Hematopoietic multipotent progenitor cell treated with erythropoietin and hydrocortisone succinate and interleukin-3 and kit ligand, for 4 days (in vitro differentiated cells): ENCODE measurements around the gene XRCC6.
"Not testable (repeated sequence)": the region's sequence is repeated elsewhere in the genome, so short reads cannot be mapped to it uniquely, and the experiment has no call there.

ENCODE experiments used
- DNase-seq: peaks from one replicate; pipeline ENCODE4 v3.0.0-alpha.2; 2015

The XRCC6 gene

GRCh38 chr22:41654322-41654721 is 33.2 kb downstream of the XRCC6 start:
- DNase-seq, result no peak

GRCh38 chr22:41656556-41656955 is 35.5 kb downstream of the XRCC6 start:
- peak; percentile 44 for DNase-seq

GRCh38 chr22:41657709-41658108 is 36.6 kb downstream of the XRCC6 start:
- no peak for DNase-seq

- no peak for DNase-seq
Observed at GRCh38 chr22:41658869-41659268, 37.8 kb downstream of the XRCC6 start.

- no peak for DNase-seq
Observed at GRCh38 chr22:41659941-41660340, 38.8 kb downstream of the XRCC6 start.

GRCh38 chr22:41660416-41660815 is 39.3 kb downstream of the XRCC6 start:
- no peak for DNase-seq

- no peak for DNase-seq
Observed at GRCh38 chr22:41661088-41661487, 40.0 kb downstream of the XRCC6 start.

- no peak for DNase-seq
Observed at GRCh38 chr22:41661713-41662112, 40.6 kb downstream of the XRCC6 start.

GRCh38 chr22:41663594-41663993 is 42.5 kb downstream of the XRCC6 start:
- not testable (repeated sequence) for DNase-seq

- DNase-seq, result no peak
Observed at GRCh38 chr22:41664490-41664889, 43.4 kb downstream of the XRCC6 start.

GRCh38 chr22:41664951-41665350 is 43.9 kb downstream of the XRCC6 start:
- DNase-seq, result no peak

GRCh38 chr22:41668971-41669911 is 48.1 kb downstream of the XRCC6 start:
- no peak for DNase-seq

GRCh38 chr22:41672096-41672495 is 51.0 kb downstream of the XRCC6 start:
- DNase-seq, result not testable (repeated sequence)

- DNase-seq, result no peak
Observed at GRCh38 chr22:41672780-41673509, 51.9 kb downstream of the XRCC6 start.

GRCh38 chr22:41674846-41675340 is 53.8 kb downstream of the XRCC6 start:
- DNase-seq, result no peak

GRCh38 chr22:41676134-41676533 is 55.0 kb downstream of the XRCC6 start:
- DNase-seq, result no peak

GRCh38 chr22:41681616-41682015 is 60.5 kb downstream of the XRCC6 start:
- DNase-seq, result peak; percentile 25

- DNase-seq, result peak; percentile 92
Observed at GRCh38 chr22:41682033-41682807, 61.1 kb downstream of the XRCC6 start.

GRCh38 chr22:41683052-41683451 is 62.0 kb downstream of the XRCC6 start:
- no peak for DNase-seq

- DNase-seq, result no peak
Observed at GRCh38 chr22:41683616-41684015, 62.5 kb downstream of the XRCC6 start.

GRCh38 chr22:41684194-41684593 is 63.1 kb downstream of the XRCC6 start:
- no peak for DNase-seq

- DNase-seq, result not testable (repeated sequence)
Observed at GRCh38 chr22:41686890-41687289, 65.8 kb downstream of the XRCC6 start.

- DNase-seq, result peak; percentile 73
Observed at GRCh38 chr22:41687901-41688364, 66.8 kb downstream of the XRCC6 start.
